ENCODE results near the gene CHCHD6. TPM values are rescaled to one million over a fixed set of nuclear protein-coding genes. Genes with fewer than 3 reads are reported as not detected.

CHCHD6 gene
- total and polyA plus RNA-seq, 5 donors from 2014 or later: 5.6 to 10.5 (median 8.1) TPM

DNA sequence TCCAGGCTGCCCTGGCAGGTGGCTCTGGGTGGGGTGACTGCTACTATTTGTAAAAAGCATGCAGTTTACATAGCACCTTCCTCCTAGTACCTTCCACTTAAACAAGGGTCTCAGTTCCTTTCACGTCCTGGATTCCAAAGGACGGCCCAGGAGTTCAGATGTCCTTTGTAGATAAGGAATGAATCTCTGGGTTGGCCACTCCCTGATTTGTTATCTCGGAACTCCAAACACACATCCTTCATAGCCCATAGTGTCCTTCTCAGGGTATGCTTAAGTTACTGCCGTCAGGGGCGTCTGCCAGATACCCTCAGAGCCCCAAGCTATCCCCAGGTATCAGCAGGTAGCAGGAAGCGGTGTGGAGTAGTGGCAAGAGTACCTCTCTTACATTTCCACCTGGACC lies 177.8 kb downstream of the CHCHD6 start:
- Histone ChIP-seq H3K36me3 (ENCODE audit: control insufficient read depth, insufficient read depth, low read length) (no peaks in the 10 kb centered on the region), H3K27ac (ENCODE audit: insufficient read depth, low read length, poor library complexity, severe bottlenecking) (no peak overlapping the region), H3K27me3 (ENCODE audit: control insufficient read depth, insufficient read depth, low read length) (no peaks in the 10 kb centered on the region), H3K4me3 (ENCODE audit: low read depth, low read length) (no peak overlapping the region), H3K9me3 (ENCODE audit: control insufficient read depth in 2 of 2, low read length in 2 of 2) (no peaks in the 10 kb centered on the region), H3K4me1 (ENCODE audit: control insufficient read depth, insufficient read depth, low read length, poor library complexity, severe bottlenecking) (no peaks in the 10 kb centered on the region)
- H3K27ac Mint-ChIP-seq: no peak overlapping the region
- H3K9me3 Mint-ChIP-seq: no peaks in the 10 kb centered on the region
- no peak for ATAC-seq (ENCODE audit: low read depth in 2 of 2)
- no peaks in the 10 kb centered on the region for H3K27me3 Mint-ChIP-seq
- no peak for DNase-seq
- H3K36me3 Mint-ChIP-seq: peaks cover 4% of the 10 kb centered on the region
- H3K4me3 Mint-ChIP-seq: no peak overlapping the region
- H3K4me1 Mint-ChIP-seq: peaks cover 0 to 3% (median 1%) of the 10 kb centered on the region in 4 donors

DNA sequence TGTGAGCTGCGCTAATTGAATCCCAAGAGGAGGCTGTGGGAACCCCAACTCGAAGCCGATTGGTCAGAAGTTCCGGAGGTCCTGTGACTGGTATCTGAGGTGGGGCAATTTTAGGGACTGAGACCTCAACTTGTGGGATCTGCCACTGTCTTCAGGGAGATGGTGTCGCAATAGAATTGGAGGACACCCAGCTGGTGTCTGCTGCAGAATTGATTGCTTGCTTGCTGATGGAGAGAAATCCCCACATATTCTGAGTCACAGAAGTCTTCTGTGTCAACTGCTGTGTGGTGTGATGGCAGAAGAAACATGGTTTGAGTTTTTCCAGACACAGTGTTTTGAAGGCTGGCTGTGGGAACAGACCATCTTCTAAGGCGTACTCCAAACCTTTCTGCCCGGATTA lies 179.2 kb downstream of the CHCHD6 start:
- DNase-seq: no peak
- H3K4me3 Mint-ChIP-seq: no peak overlapping the region
- H3K4me1 Mint-ChIP-seq: peaks cover 0 to 8% (median 5%) of the 10 kb centered on the region in 4 donors

DNA sequence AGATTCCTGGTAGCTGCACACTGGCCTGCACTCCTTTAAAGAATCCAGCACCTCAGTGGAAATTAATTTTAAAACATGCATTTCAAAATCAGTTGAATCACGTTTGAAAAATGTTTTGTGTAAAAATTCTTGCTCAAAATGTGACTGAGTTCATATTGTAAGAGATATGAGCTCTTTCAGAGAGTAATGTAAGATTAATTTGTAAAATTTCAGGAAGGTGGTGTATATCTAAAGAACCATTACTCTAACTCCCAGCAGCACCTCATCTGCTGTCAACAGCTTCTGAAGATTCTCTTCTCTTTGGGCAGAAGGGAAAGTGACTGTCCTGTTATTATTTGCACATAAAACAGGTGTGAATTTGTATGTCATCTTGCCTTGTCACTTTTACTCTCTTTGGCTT lies 181.4 kb downstream of the CHCHD6 start:
- Mint-ChIP-seq H3K27ac (no peak overlapping the region), H3K36me3 (peaks cover 8% of the 10 kb centered on the region), H3K4me3 (no peak overlapping the region), H3K4me1 (peaks cover 0 to 13% (median 7%) of the 10 kb centered on the region in 4 donors), H3K9me3 (no peaks in the 10 kb centered on the region), H3K27me3 (no peaks in the 10 kb centered on the region)
- Histone ChIP-seq H3K4me3 (ENCODE audit: low read depth, low read length) (no peak overlapping the region), H3K9me3 (ENCODE audit: control insufficient read depth in 2 of 2, low read length in 2 of 2) (no peaks in the 10 kb centered on the region), H3K4me1 (ENCODE audit: control insufficient read depth, insufficient read depth, low read length, poor library complexity, severe bottlenecking) (peaks cover 8% of the 10 kb centered on the region), H3K27ac (ENCODE audit: insufficient read depth, low read length, poor library complexity, severe bottlenecking) (no peak overlapping the region), H3K36me3 (ENCODE audit: control insufficient read depth, insufficient read depth, low read length) (no peaks in the 10 kb centered on the region), H3K27me3 (ENCODE audit: control insufficient read depth, insufficient read depth, low read length) (no peaks in the 10 kb centered on the region)
- no peak for DNase-seq
- ATAC-seq (ENCODE audit: low read depth in 2 of 2): no peak

More for the DNA sequence above, 179.2 kb downstream of the CHCHD6 start:
- Histone ChIP-seq H3K27me3 (ENCODE audit: control insufficient read depth, insufficient read depth, low read length) (no peaks in the 10 kb centered on the region), H3K9me3 (ENCODE audit: control insufficient read depth in 2 of 2, low read length in 2 of 2) (no peaks in the 10 kb centered on the region), H3K4me3 (ENCODE audit: low read depth, low read length) (no peak overlapping the region), H3K4me1 (ENCODE audit: control insufficient read depth, insufficient read depth, low read length, poor library complexity, severe bottlenecking) (peaks cover 5% of the 10 kb centered on the region), H3K27ac (ENCODE audit: insufficient read depth, low read length, poor library complexity, severe bottlenecking) (no peak overlapping the region), H3K36me3 (ENCODE audit: control insufficient read depth, insufficient read depth, low read length) (no peaks in the 10 kb centered on the region)
- Mint-ChIP-seq H3K27me3 (no peaks in the 10 kb centered on the region), H3K36me3 (peaks cover 6% of the 10 kb centered on the region), H3K27ac (no peak overlapping the region), H3K9me3 (no peaks in the 10 kb centered on the region)
- no peak for ATAC-seq (ENCODE audit: low read depth in 2 of 2)

DNA sequence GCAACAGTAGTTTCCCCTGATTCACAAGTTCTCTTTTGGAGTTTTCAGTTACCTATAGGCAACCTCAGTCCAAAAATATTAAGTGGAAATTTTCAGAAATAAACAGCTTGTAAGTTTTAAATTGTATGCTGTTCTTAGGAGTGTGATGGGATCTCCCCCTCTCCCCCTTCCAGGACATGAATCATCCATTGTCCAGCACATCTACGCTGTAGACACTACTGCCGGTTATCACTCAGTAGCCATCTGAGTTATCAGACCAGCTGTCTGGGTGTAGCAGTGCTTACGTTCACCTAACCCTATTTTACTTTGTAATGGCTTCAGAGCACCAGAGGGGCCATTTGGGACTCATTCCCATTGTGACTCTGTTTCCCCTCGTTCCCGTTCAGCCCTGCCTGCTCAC lies 182.2 kb downstream of the CHCHD6 start:
- peaks cover 11% of the 10 kb centered on the region for H3K36me3 Mint-ChIP-seq
- ATAC-seq (ENCODE audit: low read depth in 2 of 2) (no peak), DNase-seq (no peak)
- peaks cover 0 to 13% (median 7%) of the 10 kb centered on the region in 4 donors for H3K4me1 Mint-ChIP-seq
- H3K4me3 Mint-ChIP-seq: no peak overlapping the region
- H3K9me3 ChIP-seq (ENCODE audit: control insufficient read depth in 2 of 2, low read length in 2 of 2): no peaks in the 10 kb centered on the region
- no peak overlapping the region for H3K4me3 ChIP-seq (ENCODE audit: low read depth, low read length)
- no peaks in the 10 kb centered on the region for H3K27me3 Mint-ChIP-seq
- no peaks in the 10 kb centered on the region for H3K36me3 ChIP-seq (ENCODE audit: control insufficient read depth, insufficient read depth, low read length)
- H3K27ac Mint-ChIP-seq: peak overlapping the region in 2 of 3 donors; percentile 40 to 44
- H3K9me3 Mint-ChIP-seq: no peaks in the 10 kb centered on the region
- peaks cover 8% of the 10 kb centered on the region for H3K4me1 ChIP-seq (ENCODE audit: control insufficient read depth, insufficient read depth, low read length, poor library complexity, severe bottlenecking)
- H3K27ac ChIP-seq (ENCODE audit: insufficient read depth, low read length, poor library complexity, severe bottlenecking): no peak overlapping the region
- H3K27me3 ChIP-seq (ENCODE audit: control insufficient read depth, insufficient read depth, low read length): no peaks in the 10 kb centered on the region

DNA sequence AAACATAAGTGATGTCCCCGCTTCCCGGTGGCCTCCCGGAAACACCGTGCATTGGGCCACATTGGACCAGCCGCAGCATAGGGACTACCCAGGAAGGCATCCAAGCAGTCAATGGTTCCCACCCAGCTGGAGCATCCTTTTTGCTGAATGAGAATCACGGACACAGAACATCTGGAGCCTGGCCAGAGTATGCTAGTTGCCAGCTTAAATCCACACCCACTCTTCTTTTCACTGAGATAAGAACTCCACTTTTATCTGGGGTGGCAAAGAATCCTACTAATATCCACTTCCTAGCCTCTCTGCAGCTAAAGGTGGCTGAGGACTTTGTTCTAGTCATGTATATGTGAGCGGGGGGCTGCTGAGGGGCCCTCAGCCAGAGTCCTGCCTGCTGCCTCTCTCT lies 183.6 kb downstream of the CHCHD6 start:
- DNase-seq (no peak), ATAC-seq (ENCODE audit: low read depth in 2 of 2) (no peak)
- Mint-ChIP-seq H3K36me3 (peaks cover 20% of the 10 kb centered on the region), H3K27ac (peak overlapping the region in 2 of 3 donors; percentile 51 to 61), H3K27me3 (no peaks in the 10 kb centered on the region), H3K4me1 (peaks cover 0 to 13% (median 7%) of the 10 kb centered on the region in 4 donors), H3K4me3 (no peak overlapping the region), H3K9me3 (no peaks in the 10 kb centered on the region)
- H3K27me3 ChIP-seq (ENCODE audit: control insufficient read depth, insufficient read depth, low read length): no peaks in the 10 kb centered on the region
- H3K4me3 ChIP-seq (ENCODE audit: low read depth, low read length): no peak overlapping the region
- H3K4me1 ChIP-seq (ENCODE audit: control insufficient read depth, insufficient read depth, low read length, poor library complexity, severe bottlenecking): peaks cover 8% of the 10 kb centered on the region
- no peaks in the 10 kb centered on the region for H3K36me3 ChIP-seq (ENCODE audit: control insufficient read depth, insufficient read depth, low read length)
- H3K9me3 ChIP-seq (ENCODE audit: control insufficient read depth in 2 of 2, low read length in 2 of 2): no peaks in the 10 kb centered on the region
- H3K27ac ChIP-seq (ENCODE audit: insufficient read depth, low read length, poor library complexity, severe bottlenecking): no peak overlapping the region

DNA sequence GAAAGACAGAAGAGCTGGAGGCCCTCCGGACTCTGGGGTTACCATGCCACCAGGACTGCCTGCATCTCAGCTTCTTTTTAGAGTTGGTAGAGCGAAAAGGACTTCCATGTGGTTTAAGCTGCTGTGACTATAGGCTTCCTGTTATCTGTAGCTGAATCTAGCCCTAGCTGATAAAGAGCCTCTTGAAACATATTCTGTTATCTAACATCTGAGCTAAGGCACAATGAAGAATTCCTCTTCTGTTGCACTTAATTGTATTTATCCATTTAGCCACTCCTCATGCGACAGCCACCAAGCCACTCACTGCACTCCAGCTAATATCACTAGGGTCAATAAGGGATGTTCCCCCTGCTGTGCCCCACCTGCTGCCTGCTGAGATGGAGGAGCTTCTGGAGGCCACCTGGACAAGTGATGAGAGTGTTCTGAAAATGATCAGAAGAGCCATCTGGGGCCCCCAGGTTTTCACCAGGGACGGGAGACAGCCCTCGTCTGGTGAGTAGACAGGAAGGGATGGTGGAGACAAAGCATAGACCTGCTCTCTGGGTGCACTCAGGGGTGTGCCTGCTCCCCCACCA lies 184.2 kb downstream of the CHCHD6 start:
- H3K4me1 Mint-ChIP-seq: peaks cover 0 to 13% (median 7%) of the 10 kb centered on the region in 4 donors
- Histone ChIP-seq H3K9me3 (ENCODE audit: control insufficient read depth in 2 of 2, low read length in 2 of 2) (no peaks in the 10 kb centered on the region), H3K27ac (ENCODE audit: insufficient read depth, low read length, poor library complexity, severe bottlenecking) (no peak overlapping the region), H3K4me3 (ENCODE audit: low read depth, low read length) (no peak overlapping the region), H3K36me3 (ENCODE audit: control insufficient read depth, insufficient read depth, low read length) (no peaks in the 10 kb centered on the region), H3K27me3 (ENCODE audit: control insufficient read depth, insufficient read depth, low read length) (no peaks in the 10 kb centered on the region), H3K4me1 (ENCODE audit: control insufficient read depth, insufficient read depth, low read length, poor library complexity, severe bottlenecking) (peaks cover 8% of the 10 kb centered on the region)
- peaks cover 20% of the 10 kb centered on the region for H3K36me3 Mint-ChIP-seq
- DNase-seq (no peak), ATAC-seq (ENCODE audit: low read depth in 2 of 2) (no peak)
- H3K9me3 Mint-ChIP-seq: no peaks in the 10 kb centered on the region
- H3K27ac Mint-ChIP-seq: peak overlapping the region in 2 of 3 donors; percentile 61 to 74
- H3K4me3 Mint-ChIP-seq: no peak overlapping the region
- no peaks in the 10 kb centered on the region for H3K27me3 Mint-ChIP-seq

DNA sequence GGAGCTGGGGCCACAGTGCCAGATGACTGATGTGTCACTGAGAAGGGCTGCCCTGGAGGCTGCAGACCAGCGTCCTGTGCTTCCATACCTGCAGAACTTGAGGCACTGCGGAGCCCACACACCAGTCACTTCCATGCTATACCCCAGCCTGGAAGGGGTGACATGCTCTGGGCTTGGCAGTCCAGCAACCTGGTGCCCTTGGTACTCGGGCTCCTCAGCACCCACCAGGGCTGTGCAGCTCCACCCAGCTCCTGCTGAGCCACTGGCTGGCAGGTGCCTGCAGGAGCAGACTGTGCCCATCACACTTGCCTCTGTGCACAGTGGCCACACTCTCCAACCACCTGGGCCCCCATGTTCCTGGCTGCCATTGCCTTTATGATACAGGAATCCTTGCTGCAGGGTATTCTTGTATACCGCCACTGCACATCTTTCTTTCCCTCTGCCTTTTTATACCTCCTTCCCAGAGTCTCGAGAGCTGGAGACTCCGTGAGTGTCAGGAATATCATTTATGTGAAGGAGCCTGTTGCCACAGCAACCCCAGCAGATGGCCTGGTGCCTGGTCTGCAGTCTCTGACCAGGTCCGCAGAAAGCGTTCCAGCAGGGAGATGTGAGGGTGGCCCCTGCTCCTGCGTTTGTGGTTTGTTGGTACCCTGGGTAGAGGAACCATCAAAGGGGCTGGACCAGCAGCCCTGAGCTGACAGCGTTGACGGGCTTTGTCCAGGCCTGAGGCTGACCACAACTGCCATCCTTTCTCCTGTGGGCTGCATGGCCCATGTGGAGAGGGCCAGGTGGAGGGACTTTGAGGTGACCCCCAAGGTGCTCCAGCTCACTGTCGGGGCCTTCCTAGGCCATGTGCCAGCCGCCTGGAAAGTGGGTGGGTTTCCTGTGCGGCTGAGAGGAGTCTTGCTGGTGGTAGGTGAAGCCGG lies 185.5 kb downstream of the CHCHD6 start:
- H3K27me3 ChIP-seq (ENCODE audit: control insufficient read depth, insufficient read depth, low read length): no peaks in the 10 kb centered on the region
- H3K27me3 Mint-ChIP-seq: no peaks in the 10 kb centered on the region
- H3K4me3 ChIP-seq (ENCODE audit: low read depth, low read length): no peak overlapping the region
- peaks cover 0 to 10% (median 7%) of the 10 kb centered on the region in 4 donors for H3K4me1 Mint-ChIP-seq
- no peak for DNase-seq
- no peak overlapping the region for H3K4me3 Mint-ChIP-seq
- no peaks in the 10 kb centered on the region for H3K9me3 Mint-ChIP-seq
- peaks cover 20% of the 10 kb centered on the region for H3K36me3 Mint-ChIP-seq
- no peaks in the 10 kb centered on the region for H3K36me3 ChIP-seq (ENCODE audit: control insufficient read depth, insufficient read depth, low read length)
- no peak overlapping the region for H3K27ac ChIP-seq (ENCODE audit: insufficient read depth, low read length, poor library complexity, severe bottlenecking)
- ATAC-seq (ENCODE audit: low read depth in 2 of 2): no peak
- peaks cover 8% of the 10 kb centered on the region for H3K4me1 ChIP-seq (ENCODE audit: control insufficient read depth, insufficient read depth, low read length, poor library complexity, severe bottlenecking)
- no peaks in the 10 kb centered on the region for H3K9me3 ChIP-seq (ENCODE audit: control insufficient read depth in 2 of 2, low read length in 2 of 2)
- H3K27ac Mint-ChIP-seq: no peak overlapping the region

Data from CD4-positive, CD25-positive, alpha-beta regulatory T cell (primary cell).